Spinal cord (tissue), 10 donors: ENCODE measurements around the gene MID1. TPM values are rescaled to one million over a fixed set of nuclear protein-coding genes. Genes with fewer than 3 reads are reported as not detected.

ENCODE experiments used
- DNase-seq, 6 donors: peaks; one replicate each; pipeline versions ENCODE4 v3.0.0 to v3.0.0-alpha.2; 2013 to 2015; ENCODE audit warnings: low spot score in 6 of 6, low read depth in 4 of 6
- H3K27ac ChIP-seq: one replicate; pipeline ENCODE4 v1.5.1; 2013; ENCODE audit warnings: low read depth, low read length, control low read depth
- H3K27me3 ChIP-seq: one replicate; pipeline ENCODE4 v1.6.1; 2013; ENCODE audit warnings: low read length; ENCODE audit not compliant: control insufficient read depth, insufficient read depth
- H3K36me3 ChIP-seq: one replicate; pipeline ENCODE4 v1.6.1; 2013; ENCODE audit warnings: low read length; ENCODE audit not compliant: control insufficient read depth, insufficient read depth
- H3K4me1 ChIP-seq: one replicate; pipeline ENCODE4 v1.6.1; 2013; ENCODE audit warnings: low read length; ENCODE audit not compliant: control insufficient read depth, insufficient read depth
- H3K4me3 ChIP-seq: one replicate; pipeline ENCODE4 v1.5.1; 2013; ENCODE audit warnings: low read depth, low read length, control low read depth
- H3K9me3 ChIP-seq: one replicate; pipeline ENCODE4 v1.6.1; 2013; ENCODE audit warnings: low read length; ENCODE audit not compliant: control insufficient read depth, insufficient read depth
- whole genome bisulfite sequencing: methylation state at CpG from one replicate; pipeline ENCODE4 v1.1.5; 2013; ENCODE audit warnings: missing lambda C conversion rate; ENCODE audit not compliant: insufficient coverage; 5-methylcytosine and 5-hydroxymethylcytosine counted together
- polyA plus RNA-seq, 2 donors: library from polyadenylated mRNA; unstranded; fragments of 120-200 nt; gene quantifications; one replicate each; pipeline ENCODE4 v1.2.1, GENCODE V29; 2013; ENCODE audit not compliant: insufficient read length in 2 of 2
- total RNA-seq, 2 donors: library from RNA; depleted of rRNA in 1 of 2; stranded (reverse); fragments of 120-200 nt in 1 of 2; fragments of >200 nt in 1 of 2; gene quantifications; one replicate each; pipeline versions ENCODE4 v1.2.3 to v1.2.4, GENCODE V29; 2013 to 2014
- donor health status: healthy.

Gene MID1
- total and polyA plus RNA-seq, 4 donors: 6.2 to 22.7 (median 9.5) TPM

GRCh38 chrX:10495677-10496076 lies 124.7 kb downstream of the MID1 start:
- Histone ChIP-seq H3K27me3 (peaks cover 4% of the 10 kb centered on the region), H3K36me3 (no peaks in the 10 kb centered on the region), H3K27ac (no peak overlapping the region), H3K9me3 (no peaks in the 10 kb centered on the region), H3K4me1 (no peaks in the 10 kb centered on the region), H3K4me3 (no peak overlapping the region)
- no peak for DNase-seq
- WGBS: no CpG with 5 or more reads among the region's 3 CpGs

GRCh38 chrX:10492250-10492649 lies 128.1 kb downstream of the MID1 start:
- no peaks in the 10 kb centered on the region for H3K4me1 ChIP-seq
- no peak overlapping the region for H3K27ac ChIP-seq

DNA sequence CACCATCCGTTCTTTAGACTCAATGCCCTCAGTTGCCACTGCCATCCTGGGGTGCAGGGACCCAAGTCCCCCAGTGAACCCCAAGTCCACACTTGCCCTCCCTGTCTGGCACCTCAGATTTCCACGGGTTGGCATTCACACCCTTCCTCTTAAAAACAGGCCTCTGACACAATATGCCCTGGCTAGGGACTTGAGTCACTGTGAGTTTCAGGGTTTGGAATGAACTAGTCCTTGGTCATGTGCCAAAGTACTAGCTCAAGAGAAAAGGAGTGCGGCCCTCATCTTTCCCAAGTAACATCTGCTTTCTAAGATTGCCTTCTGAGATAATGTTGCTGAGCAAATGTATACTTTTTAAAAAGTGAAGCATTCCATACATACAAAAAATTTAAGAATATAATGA lies 134.0 kb downstream of the MID1 start:
- H3K27me3 ChIP-seq: no peaks in the 10 kb centered on the region
- DNase-seq: no peak
- H3K36me3 ChIP-seq: no peaks in the 10 kb centered on the region
- 79% methylated on average over 1 of the region's 3 CpGs for WGBS
- no peaks in the 10 kb centered on the region for H3K9me3 ChIP-seq
- H3K4me1 ChIP-seq: no peaks in the 10 kb centered on the region
- H3K4me3 ChIP-seq: no peak overlapping the region
- H3K27ac ChIP-seq: no peak overlapping the region

More at GRCh38 chrX:10492250-10492649, 128.1 kb downstream of the MID1 start:
- no peak for DNase-seq
- H3K9me3 ChIP-seq: no peaks in the 10 kb centered on the region
- no peak overlapping the region for H3K4me3 ChIP-seq
- peaks cover 4% of the 10 kb centered on the region for H3K27me3 ChIP-seq
- no peaks in the 10 kb centered on the region for H3K36me3 ChIP-seq

DNA sequence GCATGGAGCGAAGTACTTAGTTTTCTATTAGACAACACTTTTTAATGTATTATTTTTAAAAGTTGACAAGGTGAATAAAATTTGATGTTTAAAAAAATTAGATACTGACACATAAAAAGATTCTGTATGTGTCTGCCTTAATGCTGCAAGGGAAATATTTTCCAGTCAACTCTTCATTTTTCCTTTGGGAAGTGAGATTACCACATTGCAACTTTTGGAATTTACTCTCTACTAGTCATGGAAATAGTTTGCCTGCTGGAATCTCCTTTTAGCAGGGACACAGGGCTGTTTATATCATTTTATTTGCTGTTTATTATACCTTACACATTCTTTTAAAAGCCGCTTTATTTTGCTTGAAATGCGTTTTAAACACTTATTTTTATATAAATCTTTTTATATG lies 135.1 kb downstream of the MID1 start:
- DNase-seq: no peak
- Histone ChIP-seq H3K9me3 (no peaks in the 10 kb centered on the region), H3K4me3 (no peak overlapping the region), H3K27me3 (no peaks in the 10 kb centered on the region), H3K4me1 (no peaks in the 10 kb centered on the region), H3K27ac (no peak overlapping the region), H3K36me3 (no peaks in the 10 kb centered on the region)
- WGBS: no CpG with 5 or more reads among the region's 3 CpGs

DNA sequence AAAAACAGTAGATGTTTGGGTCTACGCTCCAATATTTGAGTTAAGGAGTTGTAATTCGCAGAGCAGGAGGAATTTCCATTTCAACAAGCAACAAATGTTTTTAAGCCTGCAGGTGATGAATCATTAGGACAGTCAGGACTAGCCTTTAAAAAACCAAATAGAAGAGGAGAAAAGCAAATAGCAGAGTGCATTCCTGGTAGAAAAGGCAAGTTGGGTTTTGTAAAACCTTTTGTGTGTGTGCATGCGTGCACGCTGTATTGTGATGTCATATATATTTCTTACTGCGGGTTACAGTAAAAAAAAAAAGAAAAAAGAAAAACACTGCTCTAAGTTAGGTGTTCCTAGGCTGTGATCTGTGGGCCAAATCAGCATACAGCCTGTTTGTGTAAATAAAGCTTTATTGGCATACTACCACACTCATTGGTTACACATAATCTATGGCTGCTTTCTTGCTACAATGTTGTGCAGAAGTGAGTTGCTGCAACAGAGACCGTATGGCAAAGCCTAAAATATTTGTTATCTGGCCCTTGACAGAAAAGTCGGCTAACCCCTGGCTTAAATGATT lies 135.6 kb downstream of the MID1 start:
- 63% methylated on average over 4 of the region's 7 CpGs for WGBS
- no peak for DNase-seq
- Histone ChIP-seq H3K36me3 (no peaks in the 10 kb centered on the region), H3K4me1 (no peaks in the 10 kb centered on the region), H3K27me3 (no peaks in the 10 kb centered on the region), H3K9me3 (no peaks in the 10 kb centered on the region), H3K4me3 (no peak overlapping the region), H3K27ac (no peak overlapping the region)

DNA sequence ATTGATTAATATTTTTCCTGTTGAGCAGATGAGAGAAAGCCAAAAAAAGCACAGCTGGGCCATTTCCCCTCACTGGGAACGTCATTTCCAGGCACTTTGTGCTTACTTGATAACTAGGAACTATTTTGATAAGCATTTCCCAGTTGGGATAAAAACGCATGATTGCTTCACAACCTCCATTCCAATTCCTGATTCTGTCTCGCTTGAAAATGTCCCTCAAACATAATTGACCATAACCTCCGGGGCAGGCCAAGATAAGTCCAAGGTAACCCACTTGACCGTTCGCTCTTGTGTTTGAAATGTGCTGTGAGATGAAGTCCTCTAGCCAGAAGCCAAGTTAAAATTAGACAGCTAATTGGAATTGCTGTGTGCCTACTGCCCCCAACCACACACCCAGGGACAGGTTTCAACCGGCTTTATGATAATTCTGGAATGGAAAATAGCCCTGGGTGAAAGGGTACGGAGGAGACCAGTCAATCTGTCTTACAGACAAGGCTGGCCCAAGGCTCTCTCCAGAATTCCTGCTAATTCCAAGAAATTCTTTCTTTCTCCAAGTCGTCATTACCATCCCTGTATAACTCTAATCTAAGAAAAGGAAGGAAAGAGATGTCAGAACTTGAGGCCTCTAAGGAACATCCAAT lies 137.1 kb downstream of the MID1 start:
- H3K4me3 ChIP-seq: no peak overlapping the region
- H3K4me1 ChIP-seq: no peaks in the 10 kb centered on the region
- H3K36me3 ChIP-seq: no peaks in the 10 kb centered on the region
- 72% methylated on average over 2 of the region's 9 CpGs for WGBS
- peaks cover 2% of the 10 kb centered on the region for H3K9me3 ChIP-seq
- peak in 2 of 6 donors; percentile 21 to 32 for DNase-seq
- peak overlapping the region; percentile 64 for H3K27ac ChIP-seq
- H3K27me3 ChIP-seq: no peaks in the 10 kb centered on the region

- H3K9me3 ChIP-seq: peaks cover 2% of the 10 kb centered on the region
- no peak overlapping the region for H3K4me3 ChIP-seq
- H3K4me1 ChIP-seq: no peaks in the 10 kb centered on the region
- WGBS: 55% methylated on average over 2 of the region's 5 CpGs
- no peaks in the 10 kb centered on the region for H3K27me3 ChIP-seq
- H3K36me3 ChIP-seq: no peaks in the 10 kb centered on the region
- H3K27ac ChIP-seq: no peak overlapping the region
- no peak for DNase-seq
Measured at GRCh38 chrX:10482708-10483107, 137.7 kb downstream of the MID1 start.

- Histone ChIP-seq H3K4me1 (no peaks in the 10 kb centered on the region), H3K36me3 (no peaks in the 10 kb centered on the region), H3K27me3 (peaks cover 2% of the 10 kb centered on the region), H3K9me3 (peaks cover 2% of the 10 kb centered on the region), H3K27ac (no peak overlapping the region), H3K4me3 (no peak overlapping the region)
- DNase-seq: peak in 2 of 6 donors; percentile 28 to 67
- WGBS: 41% methylated on average over 6 of the region's 9 CpGs
Measured at GRCh38 chrX:10482261-10482660, 138.1 kb downstream of the MID1 start.

DNA sequence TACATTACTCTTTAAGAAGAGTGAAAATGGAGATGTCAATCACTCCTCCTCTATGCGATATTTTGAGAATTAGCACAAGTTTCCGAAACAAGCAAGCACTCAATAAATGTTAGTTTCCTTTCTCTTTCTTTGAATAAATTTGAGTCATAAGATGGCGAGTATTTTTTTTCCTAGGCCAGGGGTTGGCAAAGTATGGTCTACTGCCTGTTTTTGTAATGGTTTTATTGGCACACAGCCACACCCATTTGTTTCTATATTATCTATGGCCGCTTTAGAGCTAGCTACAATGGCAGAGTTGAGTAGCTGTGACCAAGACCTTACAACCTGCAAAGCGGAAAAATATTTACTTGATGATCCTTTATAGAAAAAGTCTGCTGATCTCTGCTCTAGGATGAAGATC lies 139.5 kb downstream of the MID1 start:
- WGBS: 95% methylated on average over 2 of the region's 5 CpGs

DNA sequence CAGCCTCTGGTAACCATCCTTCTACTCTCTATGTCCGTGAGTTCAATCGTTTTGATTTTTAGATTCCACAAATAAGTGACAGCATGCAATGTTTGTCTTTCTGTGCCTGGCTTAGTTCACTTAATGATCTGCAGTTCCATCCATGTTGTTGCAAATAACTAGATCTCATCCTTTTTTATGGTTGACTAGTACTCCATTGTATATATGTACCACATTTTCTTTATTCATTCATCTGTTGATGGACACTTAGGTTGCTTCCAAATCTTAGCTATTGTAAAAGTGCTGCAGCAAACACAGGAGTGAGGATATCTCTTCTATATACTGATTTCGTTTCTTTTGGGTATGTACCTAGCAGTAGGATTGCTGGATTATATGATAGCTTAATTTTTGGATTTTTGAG lies 140.9 kb downstream of the MID1 start:
- peaks cover 2% of the 10 kb centered on the region for H3K27me3 ChIP-seq
- no peaks in the 10 kb centered on the region for H3K36me3 ChIP-seq
- no peak overlapping the region for H3K27ac ChIP-seq
- no peak overlapping the region for H3K4me3 ChIP-seq
- DNase-seq: no peak
- peaks cover 2% of the 10 kb centered on the region for H3K9me3 ChIP-seq
- no peaks in the 10 kb centered on the region for H3K4me1 ChIP-seq
- WGBS: 82% methylated on average over 2 of the region's 3 CpGs

More for the DNA sequence above, 139.5 kb downstream of the MID1 start:
- DNase-seq: no peak
- H3K9me3 ChIP-seq: peaks cover 2% of the 10 kb centered on the region
- peaks cover 2% of the 10 kb centered on the region for H3K27me3 ChIP-seq
- H3K4me1 ChIP-seq: no peaks in the 10 kb centered on the region
- no peak overlapping the region for H3K27ac ChIP-seq
- H3K36me3 ChIP-seq: no peaks in the 10 kb centered on the region
- no peak overlapping the region for H3K4me3 ChIP-seq
